ENCODE measurements around the gene PHACTR1.

PHACTR1 gene

GRCh38 chr6:12974551-12974950 lies 258.0 kb downstream of the PHACTR1 start:
- DNase-seq (ENCODE audit: extremely low read depth in 1 of 2, low read depth in 1 of 2), result no peak

- DNase-seq (ENCODE audit: extremely low read depth in 1 of 2, low read depth in 1 of 2), result no peak
These were observed 259.8 kb downstream of the PHACTR1 start for GRCh38 chr6:12976366-12976765.

GRCh38 chr6:12977206-12977605 lies 260.6 kb downstream of the PHACTR1 start:
- no peak for DNase-seq (ENCODE audit: extremely low read depth in 1 of 2, low read depth in 1 of 2)

- no peak for DNase-seq (ENCODE audit: extremely low read depth in 1 of 2, low read depth in 1 of 2)
These were observed 261.2 kb downstream of the PHACTR1 start for GRCh38 chr6:12977806-12978205.

GRCh38 chr6:12980741-12981140 lies 264.2 kb downstream of the PHACTR1 start:
- no peak for DNase-seq (ENCODE audit: extremely low read depth in 1 of 2, low read depth in 1 of 2)

GRCh38 chr6:12984776-12985175 lies 268.2 kb downstream of the PHACTR1 start:
- DNase-seq (ENCODE audit: extremely low read depth in 1 of 2, low read depth in 1 of 2), result no peak

- no peak for DNase-seq (ENCODE audit: extremely low read depth in 1 of 2, low read depth in 1 of 2)
These were observed 271.2 kb downstream of the PHACTR1 start for GRCh38 chr6:12987783-12988182.

- no peak for DNase-seq (ENCODE audit: extremely low read depth in 1 of 2, low read depth in 1 of 2)
These were observed 273.6 kb downstream of the PHACTR1 start for GRCh38 chr6:12990162-12990561.

GRCh38 chr6:12991435-12991834 lies 274.9 kb downstream of the PHACTR1 start:
- DNase-seq (ENCODE audit: extremely low read depth in 1 of 2, low read depth in 1 of 2), result no peak

- no peak for DNase-seq (ENCODE audit: extremely low read depth in 1 of 2, low read depth in 1 of 2)
These were observed 276.2 kb downstream of the PHACTR1 start for GRCh38 chr6:12992770-12993169.

GRCh38 chr6:12993283-12993898 lies 276.8 kb downstream of the PHACTR1 start:
- no peak for DNase-seq (ENCODE audit: extremely low read depth in 1 of 2, low read depth in 1 of 2)

- no peak for DNase-seq (ENCODE audit: extremely low read depth in 1 of 2, low read depth in 1 of 2)
These were observed 278.9 kb downstream of the PHACTR1 start for GRCh38 chr6:12995419-12995818.

- DNase-seq (ENCODE audit: extremely low read depth in 1 of 2, low read depth in 1 of 2), result no peak
These were observed 284.0 kb downstream of the PHACTR1 start for GRCh38 chr6:13000537-13000936.

GRCh38 chr6:13001927-13002326 lies 285.4 kb downstream of the PHACTR1 start:
- DNase-seq (ENCODE audit: extremely low read depth in 1 of 2, low read depth in 1 of 2), result no peak

- no peak for DNase-seq (ENCODE audit: extremely low read depth in 1 of 2, low read depth in 1 of 2)
These were observed 288.0 kb downstream of the PHACTR1 start for GRCh38 chr6:13004601-13005000.

GRCh38 chr6:13005994-13006393 lies 289.4 kb downstream of the PHACTR1 start:
- no peak for DNase-seq (ENCODE audit: extremely low read depth in 1 of 2, low read depth in 1 of 2)

- no peak for DNase-seq (ENCODE audit: extremely low read depth in 1 of 2, low read depth in 1 of 2)
These were observed 290.2 kb downstream of the PHACTR1 start for GRCh38 chr6:13006578-13007300.

- DNase-seq (ENCODE audit: extremely low read depth in 1 of 2, low read depth in 1 of 2), result no peak
These were observed 291.2 kb downstream of the PHACTR1 start for GRCh38 chr6:13007744-13008143.

- no peak for DNase-seq (ENCODE audit: extremely low read depth in 1 of 2, low read depth in 1 of 2)
These were observed 292.5 kb downstream of the PHACTR1 start for GRCh38 chr6:13009031-13009430.

GRCh38 chr6:13009461-13009860 lies 292.9 kb downstream of the PHACTR1 start:
- no peak for DNase-seq (ENCODE audit: extremely low read depth in 1 of 2, low read depth in 1 of 2)

GRCh38 chr6:13011612-13012146 lies 295.1 kb downstream of the PHACTR1 start:
- DNase-seq (ENCODE audit: extremely low read depth in 1 of 2, low read depth in 1 of 2), result no peak

- no peak for DNase-seq (ENCODE audit: extremely low read depth in 1 of 2, low read depth in 1 of 2)
These were observed 295.7 kb downstream of the PHACTR1 start for GRCh38 chr6:13012296-13012695.
